Measurements from ENCODE around the gene NKG7.

The NKG7 gene

GRCh38 chr19:51391073-51391611 is 18.7 kb upstream of the NKG7 start:
- no peak for DNase-seq (ENCODE audit: low spot score)

GRCh38 chr19:51389143-51389542 is 16.7 kb upstream of the NKG7 start:
- no peak for DNase-seq (ENCODE audit: low spot score)

- no peak for DNase-seq (ENCODE audit: low spot score)
Observed at GRCh38 chr19:51387924-51388389, 15.5 kb upstream of the NKG7 start, which contains the start of gene LIM2. Gene LIM2, minus strand, starts transcription at chr19:51387974. Its CDS starts 531 bp downstream, at chr19:51387443.

GRCh38 chr19:51386882-51387520 is 14.5 kb upstream of the NKG7 start:
- DNase-seq (ENCODE audit: low spot score), result no peak

- DNase-seq (ENCODE audit: low spot score), result no peak
Observed at GRCh38 chr19:51382004-51382403, 9.6 kb upstream of the NKG7 start.

- DNase-seq (ENCODE audit: low spot score), result no peak
Observed at GRCh38 chr19:51380379-51380778, 7.9 kb upstream of the NKG7 start.

GRCh38 chr19:51377422-51377821 is 5.0 kb upstream of the NKG7 start:
- no peak for DNase-seq (ENCODE audit: low spot score)

- no peak for DNase-seq (ENCODE audit: low spot score)
Observed at GRCh38 chr19:51375504-51376221, 3.2 kb upstream of the NKG7 start.

GRCh38 chr19:51372021-51372648 is 319 bp downstream of the NKG7 start:
- no peak for DNase-seq (ENCODE audit: low spot score)

- DNase-seq (ENCODE audit: low spot score), result no peak
Observed at GRCh38 chr19:51371186-51371690, 1.2 kb downstream of the NKG7 start.

- DNase-seq (ENCODE audit: low spot score), result no peak
Observed at GRCh38 chr19:51370230-51370629, 2.2 kb downstream of the NKG7 start.

- peak; percentile 11 for DNase-seq (ENCODE audit: low spot score)
Observed at GRCh38 chr19:51368366-51369282, 3.8 kb downstream of the NKG7 start, which contains the start of gene CLDND2. Gene CLDND2, minus strand, starts transcription at chr19:51369003. Its CDS starts 426 bp downstream, at chr19:51368577.

- DNase-seq (ENCODE audit: low spot score), result peak; percentile 98
Observed at GRCh38 chr19:51367565-51368365, 4.7 kb downstream of the NKG7 start.

GRCh38 chr19:51367255-51367564 is 5.2 kb downstream of the NKG7 start:
- no peak for DNase-seq (ENCODE audit: low spot score)

- DNase-seq (ENCODE audit: low spot score), result peak; percentile 99
Observed at GRCh38 chr19:51366389-51367254, 5.8 kb downstream of the NKG7 start.

- no peak for DNase-seq (ENCODE audit: low spot score)
Observed at GRCh38 chr19:51365965-51366388, 6.5 kb downstream of the NKG7 start, which contains the start of gene ETFB. Gene ETFB, minus strand, starts transcription at chr19:51366388. Its CDS starts 62 bp downstream, at chr19:51366326.

- DNase-seq (ENCODE audit: low spot score), result peak; percentile 41
Observed at GRCh38 chr19:51365211-51365964, 7.1 kb downstream of the NKG7 start.

GRCh38 chr19:51364200-51365106 is 8.0 kb downstream of the NKG7 start:
- DNase-seq (ENCODE audit: low spot score), result peak; percentile 45
